GM12891 (cell line): Measurements from ENCODE around the gene MRPS35.
"Not testable (repeated sequence)": the region's sequence is repeated elsewhere in the genome, so short reads cannot be mapped to it uniquely, and the experiment has no call there.

ENCODE experiments used
- DNase-seq: peaks from one replicate; pipeline ENCODE4 v3.0.0; 2011; ENCODE audit warnings: low spot score; ENCODE audit not compliant: insufficient read length
- FAIRE-seq: peaks from 2 replicates; lab custom pipeline; 2011; peaks lifted over from hg19 to GRCh38; lab: Jason Lieb, UNC
- PAX5 ChIP-seq: IDR thresholded peaks from 2 replicates; pipeline ENCODE4 v1.6.1; 2011; ENCODE audit warnings: low read length, moderate library complexity, mild to moderate bottlenecking; ENCODE audit not compliant: insufficient read depth, severe bottlenecking
- POLR2A ChIP-seq: IDR thresholded peaks from 2 replicates; pipeline ENCODE4 v1.6.1; 2011; ENCODE audit warnings: low read depth, low read length, control low read depth
- POLR2AphosphoS5 ChIP-seq: IDR thresholded peaks from 2 replicates; pipeline ENCODE4 v1.6.1; 2011; ENCODE audit warnings: low read depth, low read length, control low read depth
- POU2F2 ChIP-seq: IDR thresholded peaks from 2 replicates; pipeline ENCODE4 v1.6.1; 2011; ENCODE audit warnings: low read depth, mild to moderate bottlenecking, control low read depth, low read length, moderate library complexity
- SPI1 ChIP-seq: IDR thresholded peaks from 2 replicates; pipeline ENCODE4 v1.6.1; 2011; ENCODE audit warnings: low read depth, low read length, control low read depth
- TAF1 ChIP-seq: IDR thresholded peaks from 2 replicates; pipeline ENCODE4 v1.6.1; 2011; ENCODE audit warnings: low read depth, low read length, control low read depth

The MRPS35 gene

DNA sequence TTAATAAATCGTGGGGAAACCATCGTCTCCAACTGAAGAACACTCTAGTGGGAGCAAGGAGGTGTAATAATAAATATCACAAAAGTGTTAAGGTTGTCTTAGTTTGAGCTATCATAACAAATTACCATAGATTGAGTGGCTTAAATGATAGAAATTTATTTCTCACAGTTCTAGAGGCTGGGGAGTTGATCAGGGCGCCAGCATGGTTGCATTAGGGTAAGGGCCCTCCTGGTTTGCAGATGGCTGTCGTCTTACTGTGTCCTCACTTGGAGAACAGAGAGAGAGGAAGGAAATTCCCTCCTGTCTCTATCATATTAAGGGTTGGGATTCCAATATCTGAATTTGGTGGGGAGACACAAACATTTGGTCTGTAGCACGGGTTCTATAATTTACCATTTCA, 33.0 kb downstream of the MRPS35 start:
- no peak for TF ChIP-seq POLR2A
- no peak for TF ChIP-seq POLR2AphosphoS5
- TF ChIP-seq SPI1, result no peak
- no peak for TF ChIP-seq PAX5
- no peak for TF ChIP-seq POU2F2
- TF ChIP-seq TAF1, result no peak
- FAIRE-seq, result no peak
- no peak for DNase-seq

DNA sequence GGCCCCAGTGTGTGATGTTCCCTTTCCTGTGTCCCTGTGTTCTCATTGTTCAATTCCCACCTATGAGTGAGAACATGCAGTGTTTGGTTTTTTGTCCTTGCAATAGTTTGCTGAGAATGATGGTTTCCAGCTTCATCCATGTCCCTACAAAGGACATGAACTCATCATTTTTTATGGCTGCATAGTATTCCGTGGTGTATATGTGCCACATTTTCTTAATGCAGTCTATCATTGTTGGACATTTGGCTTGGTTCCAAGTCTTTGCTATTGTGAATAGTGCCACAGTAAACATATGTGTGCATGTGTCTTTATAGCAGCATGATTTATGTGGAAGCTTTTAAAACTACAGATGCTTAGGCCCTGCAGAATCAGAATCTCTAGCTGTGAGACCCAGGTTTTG, 35.1 kb downstream of the MRPS35 start:
- DNase-seq, FAIRE-seq: not testable (repeated sequence)

DNA sequence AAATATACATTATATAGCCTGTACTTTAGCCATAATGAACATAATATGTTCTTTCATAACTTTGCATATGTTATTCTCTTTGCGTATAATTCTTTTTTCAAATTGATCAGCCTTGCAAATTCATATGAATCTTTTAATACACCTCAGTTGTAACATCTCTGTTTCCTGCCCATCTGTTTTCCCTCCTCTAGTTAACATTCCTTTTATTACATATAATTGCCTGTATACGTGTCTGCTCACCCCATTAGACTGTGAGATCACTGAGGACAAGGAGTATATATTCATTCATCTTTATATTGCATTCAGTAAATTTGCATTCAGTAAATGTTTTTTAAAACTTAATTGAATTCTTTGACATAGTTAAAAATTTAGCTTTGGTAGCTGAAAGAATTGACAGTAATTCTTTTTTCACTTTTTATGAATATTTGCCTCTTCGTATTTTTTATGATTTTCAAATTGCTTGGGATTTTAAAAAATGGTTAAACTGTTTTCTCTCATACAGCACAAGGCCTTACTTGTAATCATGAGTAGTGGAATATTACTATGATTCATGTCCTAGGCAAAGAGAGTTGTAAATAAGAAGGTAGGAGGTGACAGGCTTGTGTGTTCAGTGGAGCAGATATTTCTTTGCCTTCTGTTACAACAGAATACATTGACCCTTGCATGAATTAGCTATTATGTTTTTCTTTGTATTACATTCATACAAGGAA, 36.6 kb downstream of the MRPS35 start:
- DNase-seq (no peak), FAIRE-seq (no peak)
- TF ChIP-seq POLR2AphosphoS5, result no peak
- TF ChIP-seq SPI1, result no peak
- TF ChIP-seq POLR2A, result no peak

DNA sequence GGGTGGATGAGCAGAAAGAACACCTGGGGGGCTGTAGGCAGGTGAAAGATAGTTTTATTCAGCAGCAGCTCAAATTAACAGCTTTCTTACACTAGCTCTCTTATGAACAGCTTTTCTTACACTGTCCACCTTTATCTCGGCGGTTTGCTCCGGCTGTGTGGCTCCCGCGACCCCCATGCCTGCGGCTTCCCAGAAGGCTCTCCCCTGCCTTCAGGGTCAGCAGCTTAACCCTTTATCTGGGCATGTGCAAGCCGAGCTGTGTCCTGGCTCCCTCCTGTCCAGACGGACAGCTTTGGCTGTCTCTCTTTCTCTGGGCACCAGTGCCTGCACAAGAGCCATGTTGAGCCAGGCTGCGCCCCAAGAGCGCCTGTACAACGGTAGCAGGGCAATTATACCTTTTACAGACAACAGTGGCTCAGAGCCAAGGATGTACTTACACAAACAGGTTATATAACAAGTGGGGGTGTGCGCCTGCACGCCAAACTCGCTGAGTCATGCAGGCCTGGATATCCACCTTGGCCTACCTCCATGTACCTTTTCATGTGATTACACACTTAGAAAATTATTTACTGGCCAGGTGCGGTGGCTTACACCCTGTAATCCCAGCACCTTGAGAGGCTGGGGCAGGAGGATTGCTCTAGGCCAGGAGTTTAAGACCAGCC, 40.9 kb downstream of the MRPS35 start:
- TF ChIP-seq PAX5 (no peak), SPI1 (no peak)
- FAIRE-seq (no peak), DNase-seq (no peak)

DNA sequence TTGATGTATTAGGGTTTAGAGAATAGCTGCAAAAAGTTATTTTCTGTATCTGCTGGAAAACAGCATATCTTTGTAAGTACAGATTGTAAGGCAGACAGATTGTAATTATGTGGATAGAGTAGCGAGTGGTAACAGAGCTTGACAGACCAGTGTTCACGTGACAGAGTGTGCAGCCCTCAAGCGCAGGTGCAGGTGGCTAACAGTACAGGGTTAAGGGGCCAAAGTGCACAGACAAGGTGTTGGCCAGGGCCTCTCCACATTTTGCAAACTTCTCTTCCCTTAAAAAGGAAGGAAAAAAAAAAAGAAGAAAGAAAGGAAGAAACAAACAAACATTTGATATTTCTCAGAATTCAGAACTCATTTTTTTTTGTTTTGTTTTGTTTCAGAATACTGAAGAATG, 44.2 kb downstream of the MRPS35 start:
- no peak for DNase-seq
- no peak for FAIRE-seq
- no peak for TF ChIP-seq POLR2AphosphoS5
- TF ChIP-seq SPI1, result no peak
- no peak for TF ChIP-seq TAF1
- TF ChIP-seq POU2F2, result no peak
- no peak for TF ChIP-seq POLR2A
- no peak for TF ChIP-seq PAX5

DNA sequence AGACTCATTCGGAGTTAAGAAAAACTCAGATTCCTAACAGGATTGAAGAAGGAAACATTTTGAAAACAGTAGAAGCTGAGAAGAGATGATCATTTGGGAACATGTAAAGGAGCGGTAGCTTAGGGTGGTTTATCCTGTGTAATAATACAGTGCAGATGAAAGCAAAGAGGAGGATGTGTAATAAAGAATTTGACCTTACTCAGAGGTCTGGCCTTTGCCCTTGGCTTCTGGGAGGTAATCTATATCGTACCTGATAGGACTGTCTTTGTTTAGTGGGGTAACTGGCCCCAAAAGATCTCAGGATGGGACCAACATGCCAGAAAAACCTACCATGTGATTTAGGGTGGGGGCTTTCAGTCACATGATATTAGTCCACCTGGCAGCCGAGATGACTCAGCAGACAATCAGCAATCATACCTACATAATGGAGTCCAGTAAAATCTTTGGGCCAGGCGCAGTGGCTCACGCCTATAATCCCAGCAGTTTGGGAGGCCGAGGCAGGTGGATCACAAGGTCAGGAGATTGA, 46.1 kb downstream of the MRPS35 start:
- FAIRE-seq, result no peak
- TF ChIP-seq POLR2A, result no peak
- TF ChIP-seq PAX5, result no peak
- no peak for TF ChIP-seq SPI1
- TF ChIP-seq POU2F2, result no peak
- no peak for TF ChIP-seq TAF1
- no peak for TF ChIP-seq POLR2AphosphoS5
- DNase-seq, result no peak

DNA sequence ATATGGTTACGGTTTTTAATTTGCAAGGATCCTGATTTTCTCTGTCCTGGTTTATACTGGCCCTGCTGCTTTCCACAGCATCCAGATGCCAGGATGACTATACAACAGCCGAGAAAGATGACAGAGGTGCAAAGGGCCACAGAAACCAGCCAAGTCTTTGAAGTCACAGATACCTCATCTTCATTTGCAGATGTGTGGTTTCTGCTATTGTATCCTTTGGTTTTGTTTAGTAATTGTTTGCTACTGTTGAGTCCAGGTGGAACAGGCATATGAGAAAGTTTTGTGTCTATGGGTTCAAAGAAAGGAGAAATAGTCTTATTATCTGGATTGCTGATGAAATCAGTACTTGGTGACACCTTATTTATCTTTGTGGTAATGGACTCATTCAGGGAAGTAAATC, 52.1 kb downstream of the MRPS35 start:
- no peak for FAIRE-seq
- TF ChIP-seq POLR2AphosphoS5 (no peak), SPI1 (no peak), TAF1 (no peak), PAX5 (no peak), POLR2A (no peak), POU2F2 (no peak)
- DNase-seq, result no peak

DNA sequence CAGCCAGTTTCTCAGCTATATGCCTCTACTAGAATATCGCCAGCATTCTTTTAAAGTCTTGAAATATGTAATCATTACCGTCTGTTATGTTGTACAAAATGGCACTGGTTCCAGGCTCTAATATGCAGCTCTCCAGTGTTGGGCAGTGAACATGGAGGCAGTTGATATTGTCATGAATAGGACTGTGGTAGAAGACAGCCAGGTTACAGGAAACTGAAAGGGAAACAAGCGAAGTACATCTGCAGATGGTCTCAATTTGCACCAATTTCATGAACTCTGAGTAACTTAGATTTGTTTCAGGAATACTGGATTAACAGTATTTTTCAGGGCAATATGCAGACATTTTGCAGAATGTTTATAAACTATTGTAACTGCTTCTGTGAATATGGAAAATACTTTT, 56.0 kb downstream of the MRPS35 start:
- DNase-seq (no peak), FAIRE-seq (peak; percentile 40)

DNA sequence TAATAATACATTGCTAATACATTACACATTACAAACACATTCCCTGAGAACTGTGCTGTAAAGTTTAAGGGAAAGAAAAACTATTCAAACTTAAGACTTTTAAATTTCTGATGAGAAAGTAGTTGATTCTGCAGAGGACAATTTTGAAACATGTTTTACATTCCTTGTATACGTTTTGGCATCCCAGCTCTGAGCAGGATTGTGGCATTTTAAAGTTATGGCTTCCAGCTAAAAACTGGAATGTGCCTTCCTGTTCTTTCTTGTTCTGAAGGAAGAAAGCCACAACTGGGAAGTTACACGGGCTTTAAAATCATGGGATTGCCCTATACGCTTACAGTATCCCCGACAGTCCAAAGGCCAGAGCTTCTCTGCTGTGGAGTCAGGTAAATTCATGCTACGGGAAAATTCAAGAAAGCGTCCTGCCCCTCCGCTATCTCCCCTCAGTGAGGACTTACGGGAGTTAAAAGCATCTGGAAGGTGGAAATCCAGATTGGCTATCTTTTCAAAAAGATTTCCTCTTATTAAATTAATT, 58.6 kb downstream of the MRPS35 start:
- no peak for TF ChIP-seq POLR2A
- no peak for TF ChIP-seq TAF1
- TF ChIP-seq POU2F2, result no peak
- no peak for TF ChIP-seq PAX5
- TF ChIP-seq SPI1, result no peak
- TF ChIP-seq POLR2AphosphoS5, result no peak
- no peak for DNase-seq

More for the DNA sequence above, 56.0 kb downstream of the MRPS35 start:
- TF ChIP-seq POLR2A (no peak), PAX5 (no peak), POU2F2 (no peak), SPI1 (no peak), POLR2AphosphoS5 (no peak), TAF1 (no peak)

DNA sequence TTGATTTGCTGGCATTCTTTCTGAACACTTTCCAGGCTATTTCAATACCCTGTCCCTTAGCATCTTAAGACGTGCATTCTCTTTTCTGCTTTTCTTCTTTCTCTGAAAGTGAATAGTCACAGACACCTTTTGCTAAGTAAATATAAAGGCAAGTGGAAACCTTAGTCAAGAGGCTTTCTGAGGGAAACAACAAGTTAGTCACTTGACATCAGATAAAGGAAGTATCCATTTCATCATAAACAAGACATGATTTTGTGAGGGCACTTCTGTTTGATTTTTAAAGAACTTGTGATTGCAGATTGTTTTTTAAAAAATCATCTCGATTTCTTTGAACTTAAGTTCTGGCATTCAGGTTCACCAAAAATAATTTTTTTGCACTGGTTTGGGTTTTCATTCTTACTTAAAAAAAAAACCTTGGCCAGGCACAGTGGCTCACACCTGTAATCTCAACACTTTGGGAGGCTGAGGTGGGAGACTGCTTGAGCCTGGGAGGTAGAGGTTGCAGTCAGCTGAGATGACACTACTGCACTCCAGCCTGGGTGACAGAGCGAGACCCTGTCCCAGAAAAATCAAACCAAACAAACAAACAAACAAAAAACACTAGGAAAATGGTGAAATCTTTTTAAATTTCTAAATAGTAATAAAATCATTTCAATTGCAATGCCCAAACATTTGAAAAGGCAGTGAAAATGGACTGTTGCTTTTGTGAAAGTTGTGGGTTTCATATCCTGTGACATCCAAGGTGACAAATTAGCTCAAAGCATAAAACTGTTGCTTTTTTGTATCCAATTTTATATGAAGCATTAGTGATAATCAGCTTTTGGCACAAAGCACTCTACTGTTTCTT, 61.1 kb downstream of the MRPS35 start:
- DNase-seq (no peak), FAIRE-seq (no peak)

More for the DNA sequence above, 58.6 kb downstream of the MRPS35 start:
- no peak for FAIRE-seq

More for the DNA sequence above, 61.1 kb downstream of the MRPS35 start:
- TF ChIP-seq SPI1 (no peak), POU2F2 (no peak), POLR2AphosphoS5 (no peak), POLR2A (no peak), PAX5 (no peak), TAF1 (no peak)
